Hepatocyte (in vitro differentiated cells): ENCODE results near the gene TASP1. TPM values are rescaled to one million over a fixed set of nuclear protein-coding genes. Genes with fewer than 3 reads are reported as not detected.

ENCODE experiments used
- DNase-seq: peaks from one replicate; pipeline ENCODE4 v3.0.0-alpha.2; 2016; ENCODE audit warnings: low spot score
- H2AFZ ChIP-seq: fragments of 200-600 bp; sonication (generic); 2 replicates; pipeline ENCODE4 v1.6.0; 2016; ENCODE audit warnings: antibody characterized with exemption, mild to moderate bottlenecking
- H3K27ac ChIP-seq: fragments of 200-600 bp; sonication (generic); 2 replicates; pipeline ENCODE4 v1.5.1; 2016; ENCODE audit warnings: mild to moderate bottlenecking
- H3K27me3 ChIP-seq: fragments of 200-600 bp; sonication (generic); 2 replicates; pipeline ENCODE4 v1.6.1; 2016
- H3K36me3 ChIP-seq: fragments of 200-600 bp; sonication (generic); replicated peaks from 2 replicates; pipeline ENCODE4 v1.5.1; 2016; ENCODE audit warnings: low read depth; ENCODE audit not compliant: insufficient read depth
- H3K4me1 ChIP-seq: fragments of 200-600 bp; sonication (generic); 2 replicates; pipeline ENCODE4 v1.5.1; 2016; ENCODE audit warnings: mild to moderate bottlenecking, moderate library complexity; ENCODE audit not compliant: insufficient read depth
- H3K4me2 ChIP-seq: fragments of 200-600 bp; sonication (generic); 2 replicates; pipeline ENCODE4 v1.6.0; 2016
- H3K4me3 ChIP-seq: fragments of 200-600 bp; sonication (generic); 2 replicates; pipeline ENCODE4 v1.5.1; 2016; ENCODE audit warnings: mild to moderate bottlenecking
- H3K79me2 ChIP-seq: fragments of 200-600 bp; sonication (generic); 2 replicates; pipeline ENCODE4 v1.6.0; 2017; ENCODE audit warnings: mild to moderate bottlenecking
- H3K9me2 ChIP-seq: fragments of 200-600 bp; sonication (generic); replicated peaks from 2 replicates; pipeline ENCODE4 v1.6.0; 2017; ENCODE audit warnings: mild to moderate bottlenecking; ENCODE audit not compliant: insufficient read depth
- H3K9me3 ChIP-seq: fragments of 200-600 bp; sonication (generic); 2 replicates; pipeline ENCODE4 v1.5.1; 2016; ENCODE audit warnings: low read depth, mild to moderate bottlenecking
- H4K20me1 ChIP-seq: fragments of 200-600 bp; sonication (generic); 2 replicates; pipeline ENCODE4 v1.6.0; 2016; ENCODE audit warnings: mild to moderate bottlenecking; ENCODE audit not compliant: insufficient read depth, poor library complexity, severe bottlenecking
- EZH2 ChIP-seq: fragments of 200-600 bp; sonication (generic); IDR thresholded peaks from 2 replicates; pipeline ENCODE4 v1.6.1; 2016; ENCODE audit warnings: antibody characterized with exemption, mild to moderate bottlenecking, borderline replicate concordance
- EZH2phosphoT487 ChIP-seq: fragments of 200-600 bp; sonication (generic); IDR thresholded peaks from one replicate; pipeline ENCODE4 v1.6.1; 2018; ENCODE audit warnings: antibody characterized with exemption, mild to moderate bottlenecking, low read depth, moderate library complexity; ENCODE audit not compliant: unreplicated experiment, severe bottlenecking
- WGBS: methylation state at CpG from one replicate; pipeline ENCODE4 v1.1.6; 2016; ENCODE audit warnings: low lambda C conversion rate; ENCODE audit errors: missing lambda C conversion rate; 5-methylcytosine and 5-hydroxymethylcytosine counted together
- polyA plus RNA-seq: library from polyadenylated mRNA; unstranded; fragments of >200 nt; fragmentation: Nextera tagmentation; extraction: Ambion mirVana; gene quantifications from 2 replicates; pipeline ENCODE4 v1.2.1, GENCODE V29; 2016
- total RNA-seq: library from RNA; depleted of rRNA; stranded (reverse); fragments of >200 nt; gene quantifications from 2 replicates; pipeline ENCODE4 v1.2.3, GENCODE V29; 2014
- TF ChIP-seq, protein P1 (sequence below): fragments of 200-600 bp; sonication (generic); IDR thresholded peaks from 2 replicates; pipeline ENCODE4 v1.5.1; 2016; ENCODE audit warnings: antibody characterized with exemption, mild to moderate bottlenecking; ENCODE audit not compliant: poor library complexity

The TASP1 gene, protein sequence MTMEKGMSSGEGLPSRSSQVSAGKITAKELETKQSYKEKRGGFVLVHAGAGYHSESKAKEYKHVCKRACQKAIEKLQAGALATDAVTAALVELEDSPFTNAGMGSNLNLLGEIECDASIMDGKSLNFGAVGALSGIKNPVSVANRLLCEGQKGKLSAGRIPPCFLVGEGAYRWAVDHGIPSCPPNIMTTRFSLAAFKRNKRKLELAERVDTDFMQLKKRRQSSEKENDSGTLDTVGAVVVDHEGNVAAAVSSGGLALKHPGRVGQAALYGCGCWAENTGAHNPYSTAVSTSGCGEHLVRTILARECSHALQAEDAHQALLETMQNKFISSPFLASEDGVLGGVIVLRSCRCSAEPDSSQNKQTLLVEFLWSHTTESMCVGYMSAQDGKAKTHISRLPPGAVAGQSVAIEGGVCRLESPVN
- total RNA-seq (10.1 and 11.1 TPM in 2 replicates), polyA plus RNA-seq (12.9 and 13.7 TPM in 2 replicates)

DNA sequence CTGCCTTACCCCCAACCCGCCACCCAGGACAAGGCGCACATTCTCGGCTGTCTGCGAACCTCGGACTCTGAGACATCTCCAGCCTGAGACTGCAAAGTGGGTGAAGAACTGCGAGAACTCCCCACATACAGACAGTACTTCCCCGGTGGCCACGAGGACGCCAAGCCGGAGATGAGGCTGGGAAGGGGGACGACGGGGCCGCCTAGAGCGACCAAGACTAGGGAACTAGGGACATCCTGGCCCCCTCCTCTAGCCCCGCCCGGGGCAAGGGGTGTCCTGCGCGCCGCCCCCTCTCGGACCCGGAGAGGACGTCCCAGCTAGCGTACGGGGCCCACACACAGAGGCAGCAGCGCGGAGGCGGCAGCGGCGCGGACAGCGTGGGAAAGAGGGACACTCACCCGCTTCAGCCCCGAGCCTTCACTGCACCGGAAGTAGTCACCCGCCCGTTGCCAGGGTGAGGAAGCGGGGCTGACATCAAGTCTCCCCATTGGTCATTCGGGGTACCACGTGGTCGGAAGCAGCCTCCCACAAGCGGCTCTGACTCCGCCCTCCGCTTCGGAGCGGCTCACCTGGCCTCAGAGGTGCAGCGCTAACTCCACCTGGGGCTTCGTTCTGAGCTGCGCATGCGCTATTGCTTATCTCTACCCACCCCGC, at the start of gene TASP1:
TSS of gene TASP1 (minus strand) at position 437 of the 654 bp plus-strand sequence. CDS start 8,854 bp downstream, outside the sequence.
- Histone ChIP-seq H3K27ac (peak within 1 kb of the TSS; percentile 77), H3K4me1 (no peaks in the 10 kb centered on the region), H3K9me3 (no peaks in the 10 kb centered on the region), H3K79me2 (peaks cover 41% of the 10 kb centered on the region), H3K4me3 (peak within 1 kb of the TSS; percentile 68), H3K36me3 (no peaks in the 10 kb centered on the region), H2AFZ (peak within 1 kb of the TSS; percentile 75), H3K27me3 (no peaks in the 10 kb centered on the region), H3K4me2 (peak within 1 kb of the TSS; percentile 74), H3K9me2 (no peaks in the 10 kb centered on the region), H4K20me1 (no peaks in the 10 kb centered on the region)
- no peak for TF ChIP-seq EZH2phosphoT487
- TF ChIP-seq, protein P1, sequence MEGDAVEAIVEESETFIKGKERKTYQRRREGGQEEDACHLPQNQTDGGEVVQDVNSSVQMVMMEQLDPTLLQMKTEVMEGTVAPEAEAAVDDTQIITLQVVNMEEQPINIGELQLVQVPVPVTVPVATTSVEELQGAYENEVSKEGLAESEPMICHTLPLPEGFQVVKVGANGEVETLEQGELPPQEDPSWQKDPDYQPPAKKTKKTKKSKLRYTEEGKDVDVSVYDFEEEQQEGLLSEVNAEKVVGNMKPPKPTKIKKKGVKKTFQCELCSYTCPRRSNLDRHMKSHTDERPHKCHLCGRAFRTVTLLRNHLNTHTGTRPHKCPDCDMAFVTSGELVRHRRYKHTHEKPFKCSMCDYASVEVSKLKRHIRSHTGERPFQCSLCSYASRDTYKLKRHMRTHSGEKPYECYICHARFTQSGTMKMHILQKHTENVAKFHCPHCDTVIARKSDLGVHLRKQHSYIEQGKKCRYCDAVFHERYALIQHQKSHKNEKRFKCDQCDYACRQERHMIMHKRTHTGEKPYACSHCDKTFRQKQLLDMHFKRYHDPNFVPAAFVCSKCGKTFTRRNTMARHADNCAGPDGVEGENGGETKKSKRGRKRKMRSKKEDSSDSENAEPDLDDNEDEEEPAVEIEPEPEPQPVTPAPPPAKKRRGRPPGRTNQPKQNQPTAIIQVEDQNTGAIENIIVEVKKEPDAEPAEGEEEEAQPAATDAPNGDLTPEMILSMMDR, result no peak
- no peak for TF ChIP-seq EZH2
- peak; percentile 99 for DNase-seq
- WGBS, result under 1% methylated on average over 46 of the region's 50 CpGs

DNA sequence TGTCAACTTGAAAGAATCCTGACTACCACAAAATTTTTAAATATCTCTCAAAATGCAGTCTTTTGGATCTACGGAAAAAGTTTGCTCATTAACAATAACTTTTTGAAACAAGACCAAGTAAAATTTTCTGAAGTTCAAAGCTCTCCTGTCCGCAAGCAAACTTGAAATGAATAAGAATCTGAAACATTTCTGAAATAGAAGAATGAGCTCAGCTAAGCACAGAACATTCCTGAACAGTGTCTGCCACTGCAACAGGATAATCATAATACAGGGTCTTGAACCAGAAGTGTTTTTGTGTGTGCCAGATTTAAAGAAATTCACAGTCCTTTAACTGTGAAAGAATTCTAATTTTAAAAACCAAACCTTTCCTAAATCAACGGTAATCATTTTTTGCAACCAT, 49.1 kb upstream of the TASP1 start:
- H3K36me3 ChIP-seq, result no peaks in the 10 kb centered on the region
- no peak overlapping the region for H3K27ac ChIP-seq
- no peaks in the 10 kb centered on the region for H3K4me1 ChIP-seq
- H3K4me3 ChIP-seq, result no peak overlapping the region
- H3K9me3 ChIP-seq, result no peaks in the 10 kb centered on the region
- no peaks in the 10 kb centered on the region for H3K27me3 ChIP-seq
- no peak overlapping the region for H2AFZ ChIP-seq
- no peaks in the 10 kb centered on the region for H3K79me2 ChIP-seq
- no peaks in the 10 kb centered on the region for H4K20me1 ChIP-seq
- no peaks in the 10 kb centered on the region for H3K9me2 ChIP-seq
- WGBS, result 87% methylated on average over 3 of the region's 3 CpGs
- TF ChIP-seq, protein P1, result no peak
- no peak for TF ChIP-seq EZH2phosphoT487
- TF ChIP-seq EZH2, result no peak
- no peak overlapping the region for H3K4me2 ChIP-seq
- DNase-seq, result no peak

DNA sequence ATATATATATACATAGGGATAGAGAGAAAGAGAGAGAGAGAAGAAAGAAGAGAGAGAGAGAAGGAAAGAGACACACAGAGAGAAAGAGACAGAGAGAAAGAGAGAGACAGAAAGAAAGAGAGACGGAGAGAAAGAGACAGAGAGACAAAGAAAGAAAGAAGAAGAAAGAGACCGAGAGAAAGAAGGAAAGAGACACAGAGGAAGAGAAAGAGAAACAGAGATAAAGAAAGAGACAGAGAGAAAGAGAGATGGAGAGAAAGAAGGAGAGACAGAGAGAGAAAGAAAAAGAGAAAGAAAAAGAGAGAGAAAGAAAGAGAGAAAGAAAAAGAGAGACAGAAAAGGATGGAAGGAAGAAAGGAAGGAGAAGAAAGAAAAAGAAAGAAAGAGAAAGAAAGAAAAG, 46.9 kb upstream of the TASP1 start:
- H3K79me2 ChIP-seq, result no peaks in the 10 kb centered on the region
- TF ChIP-seq, protein P1, result no peak
- TF ChIP-seq EZH2 (no peak), EZH2phosphoT487 (no peak)
- H3K27me3 ChIP-seq, result no peaks in the 10 kb centered on the region
- H3K4me1 ChIP-seq, result no peaks in the 10 kb centered on the region
- H3K4me3 ChIP-seq, result no peak overlapping the region
- H3K9me2 ChIP-seq, result no peaks in the 10 kb centered on the region
- H3K9me3 ChIP-seq, result no peaks in the 10 kb centered on the region
- H4K20me1 ChIP-seq, result no peaks in the 10 kb centered on the region
- 97% methylated on average over 2 of the region's 2 CpGs for WGBS
- no peaks in the 10 kb centered on the region for H3K36me3 ChIP-seq
- no peak overlapping the region for H3K4me2 ChIP-seq
- no peak overlapping the region for H2AFZ ChIP-seq
- H3K27ac ChIP-seq, result no peak overlapping the region
- DNase-seq, result no peak
